GM21381 (cell line): ENCODE results near the gene DPM3.
A peak's percentile ranks its signal among the peaks of the same experiment; 100 is the strongest.
"Not testable (repeated sequence)": the region's sequence is repeated elsewhere in the genome, so short reads cannot be mapped to it uniquely, and the experiment has no call there.

ENCODE experiments used
- ATAC-seq: cut with Tn5 transposase; IDR thresholded peaks from one replicate; pipeline ENCODE4 v1.9.1; 2021; ENCODE audit warnings: mild to moderate bottlenecking, moderate library complexity; ENCODE audit not compliant: unreplicated experiment

DPM3 gene, protein sequence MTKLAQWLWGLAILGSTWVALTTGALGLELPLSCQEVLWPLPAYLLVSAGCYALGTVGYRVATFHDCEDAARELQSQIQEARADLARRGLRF

GRCh38 chr1:155139895-155140629 is at the start of gene DPM3:
DPM3 (minus strand) TSS chr1:155140531; CDS start chr1:155140240, 291 bp downstream.
- peak; percentile 50 for ATAC-seq

DNA sequence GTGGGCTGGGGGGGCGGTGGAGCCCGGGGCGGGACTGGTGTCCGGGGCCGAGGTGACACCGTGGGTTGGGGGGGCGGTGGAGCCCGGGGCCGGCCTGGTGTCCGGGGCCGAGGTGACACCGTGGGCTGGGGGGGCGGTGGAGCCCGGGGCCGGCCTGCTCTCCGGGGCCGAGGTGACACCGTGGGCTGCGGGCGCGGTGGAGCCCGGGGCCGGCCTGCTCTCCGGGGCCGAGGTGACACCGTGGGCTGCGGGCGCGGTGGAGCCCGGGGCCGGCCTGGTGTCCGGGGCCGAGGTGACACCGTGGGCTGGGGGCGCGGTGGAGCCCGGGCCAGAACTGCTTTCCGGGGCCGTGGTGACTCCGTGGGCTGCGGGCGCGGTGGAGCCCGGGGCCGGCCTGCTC is 49.6 kb upstream of the DPM3 start:
- ATAC-seq = not testable (repeated sequence)

- no peak for ATAC-seq
These were observed 47.9 kb upstream of the DPM3 start for GRCh38 chr1:155188268-155188667.

GRCh38 chr1:155187456-155187891 is 47.1 kb upstream of the DPM3 start:
- ATAC-seq = no peak

DNA sequence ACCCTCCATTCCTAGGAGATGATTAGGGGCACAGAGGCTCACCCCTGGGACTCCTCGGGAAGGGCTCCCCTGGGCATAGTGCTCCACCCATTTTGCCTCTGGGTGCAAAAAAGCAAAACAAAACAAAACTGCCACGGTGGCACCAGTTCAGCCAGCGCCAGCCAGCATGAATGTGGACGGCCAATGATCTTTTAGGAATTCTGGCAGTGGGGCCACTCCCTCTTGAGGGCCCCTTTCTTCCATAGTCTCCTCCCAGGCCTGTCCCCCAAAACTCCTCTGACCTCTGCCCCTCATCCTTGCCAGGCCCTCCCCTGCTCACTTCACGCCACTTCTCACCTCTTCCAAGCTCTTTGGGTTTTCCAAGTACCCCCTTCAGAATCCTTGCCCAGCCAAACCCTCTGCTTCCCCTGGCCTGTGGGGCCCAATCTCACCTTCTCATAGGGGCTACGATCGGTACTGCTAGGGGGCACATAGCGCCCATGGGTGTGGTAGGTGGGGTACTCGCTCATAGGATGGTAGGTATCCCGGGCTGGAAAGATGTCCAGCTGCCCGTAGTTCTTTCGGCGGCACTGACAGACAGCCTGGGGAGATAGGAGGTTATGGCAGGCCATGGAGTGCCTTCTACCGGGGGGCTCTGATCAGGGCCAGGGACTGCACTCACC is 46.6 kb upstream of the DPM3 start:
- no peak for ATAC-seq

DNA sequence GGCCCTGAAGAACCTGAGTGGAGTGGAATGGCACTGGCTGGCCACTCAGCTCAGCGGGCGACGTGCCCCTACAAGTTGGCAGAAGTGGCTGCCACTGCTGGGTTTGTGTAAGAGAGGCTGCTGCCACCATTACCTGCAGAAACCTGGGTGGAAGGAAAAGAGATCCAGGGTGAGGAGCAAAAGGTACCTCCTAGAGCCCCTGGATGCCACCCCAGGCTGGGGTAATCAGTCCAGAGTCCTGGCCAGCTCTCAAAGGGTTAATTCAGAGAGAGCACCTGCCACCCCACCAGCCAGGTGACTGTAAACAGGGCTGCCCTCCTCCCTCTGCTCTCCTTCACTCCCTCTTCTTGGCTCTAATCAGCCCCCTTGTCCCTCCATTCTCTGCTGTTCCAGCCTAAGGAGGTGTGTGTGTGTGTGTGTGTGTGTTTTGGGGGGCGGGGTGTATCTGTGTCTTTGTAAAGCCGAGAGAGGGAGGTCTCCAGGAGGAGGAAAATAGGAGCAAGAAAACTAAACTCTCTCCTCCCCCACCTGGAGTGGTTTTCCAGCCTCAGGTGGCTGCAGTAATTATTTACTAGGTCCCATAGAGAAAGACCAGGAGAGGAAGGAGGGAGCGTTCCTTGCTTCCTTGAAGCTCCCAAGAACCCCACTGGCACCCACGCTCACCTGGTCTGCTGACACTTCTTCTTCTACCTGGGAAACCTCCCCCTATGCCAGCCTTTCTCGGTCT is 45.9 kb upstream of the DPM3 start:
- no peak for ATAC-seq

DNA sequence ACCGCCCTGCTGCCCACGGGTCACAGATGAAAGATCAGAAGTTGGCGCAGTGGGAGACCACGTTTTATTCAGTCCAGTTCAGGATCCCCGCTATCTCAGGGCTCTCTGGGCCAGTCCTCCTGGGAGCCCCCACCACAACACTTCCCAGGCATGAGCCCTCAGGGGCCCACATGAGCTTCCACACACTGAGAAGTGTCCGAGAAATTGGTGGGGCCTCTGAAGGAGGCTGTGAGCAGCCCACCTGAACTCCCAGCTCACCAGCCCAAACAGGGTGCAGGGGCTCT is 45.4 kb upstream of the DPM3 start:
- no peak for ATAC-seq

- peak; percentile 70 for ATAC-seq
These were observed 44.8 kb upstream of the DPM3 start for GRCh38 chr1:155184835-155185782.

DNA sequence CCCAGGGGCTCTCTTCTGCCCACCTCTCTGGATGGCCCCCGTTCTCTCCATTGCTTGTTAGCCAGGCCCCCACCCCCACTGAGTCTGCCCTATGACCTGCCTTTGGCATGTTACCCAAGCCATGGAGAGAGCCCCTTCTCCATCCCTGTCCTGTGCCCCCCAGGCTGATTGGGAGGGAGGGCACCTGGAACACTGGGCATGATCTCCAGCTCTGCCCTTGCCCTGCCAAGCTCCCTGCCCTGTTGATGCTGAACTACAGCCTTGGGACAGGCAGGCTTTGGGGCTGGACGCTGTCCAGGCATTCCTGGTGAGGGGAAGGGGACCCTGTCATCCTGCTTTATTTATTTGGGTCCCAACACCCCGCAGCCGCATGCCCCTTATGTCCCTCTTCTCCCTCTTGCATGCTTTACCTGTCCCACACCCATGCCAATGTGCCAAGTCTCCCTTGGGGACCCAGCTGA is 44.0 kb upstream of the DPM3 start:
- ATAC-seq = no peak

DNA sequence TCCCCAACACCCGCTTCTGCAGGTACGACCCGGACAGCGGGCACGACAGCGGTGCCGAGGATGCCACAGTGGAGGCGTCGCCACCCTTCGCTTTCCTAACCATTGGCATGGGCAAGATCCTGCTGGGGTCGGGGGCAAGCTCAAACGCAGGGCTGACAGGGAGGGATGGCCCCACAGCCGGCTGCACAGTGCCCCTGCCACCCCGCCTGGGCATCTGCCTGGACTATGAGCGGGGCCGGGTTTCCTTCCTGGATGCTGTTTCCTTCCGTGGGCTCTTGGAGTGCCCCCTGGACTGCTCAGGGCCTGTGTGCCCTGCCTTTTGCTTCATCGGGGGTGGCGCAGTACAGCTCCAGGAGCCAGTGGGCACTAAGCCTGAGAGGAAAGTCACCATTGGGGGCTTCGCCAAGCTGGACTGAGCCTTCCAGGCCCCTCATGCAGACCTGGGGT is 43.5 kb upstream of the DPM3 start:
- ATAC-seq = no peak

GRCh38 chr1:155182052-155182550 is 41.8 kb upstream of the DPM3 start:
- no peak for ATAC-seq

- no peak for ATAC-seq
These were observed 41.2 kb upstream of the DPM3 start for GRCh38 chr1:155181371-155182051.

DNA sequence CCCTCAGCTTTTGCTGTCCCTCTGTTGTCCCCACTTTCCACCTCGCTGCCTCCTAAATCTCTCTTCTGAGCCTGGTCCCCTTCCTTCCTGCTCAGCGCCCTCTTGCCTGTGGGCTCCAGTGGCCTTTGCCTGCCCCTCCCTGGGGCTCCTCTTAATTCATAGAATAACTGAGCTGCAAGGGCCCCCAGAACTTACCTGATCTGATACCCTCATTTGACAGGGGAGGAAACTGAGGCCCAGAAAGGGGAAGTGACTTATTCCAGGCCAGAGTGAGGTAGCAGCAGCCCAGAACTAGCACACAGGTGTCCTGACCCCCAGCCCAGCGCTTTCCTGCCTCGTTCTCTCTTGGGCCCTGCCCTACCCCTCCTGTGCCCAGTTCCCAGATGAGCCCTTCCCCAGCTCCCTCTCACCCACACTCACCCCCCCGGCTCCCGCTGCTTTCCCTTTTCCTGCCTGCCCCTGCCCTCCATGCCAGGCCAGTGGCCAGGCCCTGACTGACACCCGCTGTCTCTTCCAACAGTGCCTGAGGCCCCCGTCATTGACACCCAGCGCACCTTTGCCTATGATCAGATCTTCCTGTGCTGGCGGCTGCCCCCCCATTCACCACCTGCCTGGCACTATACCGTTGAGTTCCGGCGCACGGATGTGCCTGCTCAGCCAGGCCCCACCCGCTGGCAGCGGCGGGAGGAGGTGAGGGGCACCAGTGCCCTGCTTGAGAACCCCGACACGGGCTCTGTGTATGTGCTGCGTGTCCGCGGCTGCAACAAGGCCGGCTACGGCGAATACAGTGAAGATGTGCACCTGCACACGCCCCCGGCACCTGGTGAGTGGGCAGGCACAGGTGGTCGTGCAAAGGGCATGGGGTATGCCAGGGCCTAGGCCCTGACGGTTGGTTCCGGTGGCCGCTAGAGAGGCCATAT is 39.0 kb upstream of the DPM3 start:
- ATAC-seq = no peak

- no peak for ATAC-seq
These were observed 38.2 kb upstream of the DPM3 start for GRCh38 chr1:155178441-155179111.

DNA sequence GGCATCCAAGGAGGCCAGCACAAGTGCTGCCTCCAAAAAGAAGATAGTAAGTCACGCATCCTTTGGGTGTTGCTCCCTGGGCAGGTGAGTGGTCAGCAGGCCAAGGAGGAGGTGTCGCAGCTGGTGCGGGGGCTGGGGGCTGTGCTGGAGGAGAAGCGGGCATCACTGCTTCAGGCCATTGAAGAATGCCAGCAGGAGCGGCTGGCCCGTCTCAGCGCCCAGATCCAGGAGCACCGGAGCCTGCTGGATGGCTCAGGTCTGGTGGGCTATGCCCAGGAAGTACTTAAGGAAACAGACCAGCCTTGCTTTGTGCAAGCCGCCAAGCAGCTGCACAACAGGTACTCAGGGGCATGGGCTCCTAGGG is 37.6 kb upstream of the DPM3 start:
- ATAC-seq = no peak

GRCh38 chr1:155177192-155177917 is 37.0 kb upstream of the DPM3 start:
- no peak for ATAC-seq

DNA sequence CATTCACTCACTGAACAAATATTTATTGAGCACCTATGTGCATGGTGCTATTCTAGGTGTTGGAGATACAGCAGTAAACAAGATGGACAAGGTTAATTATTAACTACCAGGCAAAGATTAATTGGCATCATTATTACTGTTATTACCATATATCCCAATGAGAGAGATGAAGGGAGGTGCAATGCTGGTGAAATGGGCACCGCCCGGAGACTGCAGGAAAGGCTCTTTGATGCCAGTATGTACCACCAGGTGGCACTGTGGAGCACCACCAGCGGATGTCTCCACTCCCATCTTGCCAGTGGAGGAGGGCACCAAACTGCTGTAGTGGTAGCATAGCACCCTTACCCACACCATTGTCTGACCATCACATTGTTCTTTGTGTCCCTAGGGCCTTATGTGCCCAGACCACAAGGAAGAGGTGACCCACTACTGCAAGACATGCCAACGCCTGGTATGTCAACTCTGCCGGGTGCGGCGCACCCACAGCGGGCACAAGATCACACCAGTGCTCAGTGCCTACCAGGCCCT is 36.3 kb upstream of the DPM3 start:
- ATAC-seq = no peak
